ENCODE results near the gene KCNAB1.

DNA sequence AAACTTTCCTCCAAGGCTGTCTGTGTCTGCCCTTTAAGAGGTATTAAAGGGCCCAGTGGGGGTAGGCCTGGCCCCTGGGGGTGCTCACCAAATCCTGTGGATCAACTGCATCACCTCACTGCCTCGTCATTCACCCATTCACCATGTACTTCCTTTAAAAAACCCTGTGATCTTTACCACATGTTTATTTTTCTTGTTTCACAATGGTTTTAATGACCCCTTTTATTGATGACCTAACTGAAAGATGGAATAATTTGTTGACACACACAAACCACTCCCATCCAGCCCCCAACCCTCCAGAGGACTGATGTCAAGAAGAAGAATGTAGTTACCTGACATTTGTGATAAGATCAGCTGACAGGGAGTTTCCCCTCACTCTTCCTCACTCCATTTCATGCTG is 40.8 kb downstream of the KCNAB1 start:
- TF ChIP-seq POLR2A (IDR thresholded peaks at IDR 0.05; ENCODE audit: low read depth, low read length) (no peak), KDM1A (IDR thresholded peaks at IDR 0.05; ENCODE audit: borderline replicate concordance) (no peak), RELA (IDR thresholded peaks at IDR 0.05; ENCODE audit: borderline replicate concordance, partially characterized antibody) (no peak), CREB1 (IDR thresholded peaks at IDR 0.05; ENCODE audit: low read depth) (no peak)
- TF ChIP-seq, protein P1, sequence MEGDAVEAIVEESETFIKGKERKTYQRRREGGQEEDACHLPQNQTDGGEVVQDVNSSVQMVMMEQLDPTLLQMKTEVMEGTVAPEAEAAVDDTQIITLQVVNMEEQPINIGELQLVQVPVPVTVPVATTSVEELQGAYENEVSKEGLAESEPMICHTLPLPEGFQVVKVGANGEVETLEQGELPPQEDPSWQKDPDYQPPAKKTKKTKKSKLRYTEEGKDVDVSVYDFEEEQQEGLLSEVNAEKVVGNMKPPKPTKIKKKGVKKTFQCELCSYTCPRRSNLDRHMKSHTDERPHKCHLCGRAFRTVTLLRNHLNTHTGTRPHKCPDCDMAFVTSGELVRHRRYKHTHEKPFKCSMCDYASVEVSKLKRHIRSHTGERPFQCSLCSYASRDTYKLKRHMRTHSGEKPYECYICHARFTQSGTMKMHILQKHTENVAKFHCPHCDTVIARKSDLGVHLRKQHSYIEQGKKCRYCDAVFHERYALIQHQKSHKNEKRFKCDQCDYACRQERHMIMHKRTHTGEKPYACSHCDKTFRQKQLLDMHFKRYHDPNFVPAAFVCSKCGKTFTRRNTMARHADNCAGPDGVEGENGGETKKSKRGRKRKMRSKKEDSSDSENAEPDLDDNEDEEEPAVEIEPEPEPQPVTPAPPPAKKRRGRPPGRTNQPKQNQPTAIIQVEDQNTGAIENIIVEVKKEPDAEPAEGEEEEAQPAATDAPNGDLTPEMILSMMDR (IDR thresholded peaks at IDR 0.05 in 2 of 3, conservative IDR thresholded peaks at IDR 0.05 in 1 of 3; ENCODE audit: control insufficient read depth in 2 of 3, extremely low read depth in 1 of 3, insufficient read depth in 1 of 3, low read depth in 3 of 3, low read length in 3 of 3), result no peak
